ENCODE data around the gene ISYNA1. TPM values are rescaled to one million over a fixed set of nuclear protein-coding genes. Genes with fewer than 3 reads are reported as not detected.

ISYNA1 gene
- total and polyA plus RNA-seq, 2 of the 4 experiments (the other 2 are of a cell fraction): 3.4 to 24.7 TPM

DNA sequence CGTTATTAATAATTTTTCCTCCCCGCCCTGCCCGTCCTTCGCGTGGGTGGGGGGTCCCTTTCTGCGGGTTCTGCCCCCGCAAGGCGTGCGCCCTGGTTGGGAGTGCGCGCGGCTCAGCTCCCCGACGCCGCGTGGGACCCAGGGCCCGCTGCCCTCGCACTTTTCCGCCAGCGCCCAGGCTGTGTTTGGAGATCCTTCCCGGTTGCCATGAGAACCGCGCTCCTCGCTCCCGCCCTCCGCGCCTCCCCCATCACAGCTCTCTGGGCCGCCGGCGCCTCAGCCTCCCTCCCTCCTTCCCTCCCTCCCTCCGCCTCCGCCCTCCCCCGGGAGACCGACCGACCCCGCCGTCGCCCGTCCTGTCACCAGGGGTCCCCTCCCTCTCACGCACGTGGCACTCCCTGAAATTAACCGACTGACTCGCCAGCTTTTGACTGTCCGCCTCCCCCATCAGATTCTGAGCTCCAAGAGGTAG, 21.1 kb downstream of the ISYNA1 start:
- Histone ChIP-seq H3K14ac (replicated peaks; ENCODE audit: low read depth, low read length) (peak overlapping the region; percentile 84), H4K20me1 (ENCODE audit: insufficient read depth, low read length) (peaks cover 15% of the 10 kb centered on the region), H3K4ac (ENCODE audit: low read depth, low read length) (peak overlapping the region; percentile 97), H3K27ac (ENCODE audit: insufficient read depth, low read length) (peak overlapping the region; percentile 80), H3K36me3 (ENCODE audit: control insufficient read depth, insufficient read depth, low read length) (no peaks in the 10 kb centered on the region), H3K56ac (ENCODE audit: extremely low read depth, insufficient read depth, low read length) (peak overlapping the region; percentile 88), H3K9me1 (ENCODE audit: insufficient read depth, low read length) (peaks cover 16% of the 10 kb centered on the region; the same call in 1 of the 2 replicates), H2AK5ac (ENCODE audit: low read depth, low read length) (peak overlapping the region; percentile 98), H2AFZ (replicated peaks; ENCODE audit: low read length, poor library complexity) (peak overlapping the region; percentile 97), H4K91ac (ENCODE audit: insufficient read depth, low read depth, low read length) (peak overlapping the region; percentile 98), H3K4me1 (ENCODE audit: control insufficient read depth, insufficient read depth, low read length) (peaks cover 37% of the 10 kb centered on the region), H2BK5ac (ENCODE audit: low read depth, low read length, poor library complexity, severe bottlenecking) (peak overlapping the region; percentile 84), H3K18ac (ENCODE audit: low read depth, low read length) (peak overlapping the region; percentile 82), H3K23ac (ENCODE audit: low read depth, low read length) (peak overlapping the region; percentile 98), H2BK15ac (ENCODE audit: low read depth, low read length) (peak overlapping the region; percentile 91), H3K9ac (ENCODE audit: low read depth, low read length) (peak overlapping the region; percentile 72), H2AK9ac (replicated peaks; ENCODE audit: low read depth, low read length, poor library complexity) (peak overlapping the region; percentile 99), H2BK120ac (ENCODE audit: low read depth, low read length) (peak overlapping the region; percentile 89), H4K8ac (ENCODE audit: low read depth in 2 of 2, low read length in 2 of 2) (peak overlapping the region; percentile 88 to 99), H3K4me3 (ENCODE audit: insufficient read depth, low read depth, low read length) (peak overlapping the region; percentile 32), H3K79me1 (ENCODE audit: low read depth in 1 of 2, low read length in 2 of 2) (peaks cover 0 to 32% of the 10 kb centered on the region in 2 experiments; a peak in 3 of 4 replicates), H3K27me3 (ENCODE audit: control insufficient read depth, insufficient read depth, low read length) (no peaks in the 10 kb centered on the region), H3K4me2 (ENCODE audit: low read depth, low read length) (peak overlapping the region; percentile 87), H4K5ac (ENCODE audit: low read depth, low read length) (peak overlapping the region; percentile 96), H2BK20ac (ENCODE audit: low read depth, low read length) (peak overlapping the region; percentile 72), H3K9me3 (ENCODE audit: control insufficient read depth, insufficient read depth, low read length) (no peaks in the 10 kb centered on the region)
- whole genome bisulfite sequencing, 2 experiments (ENCODE audit: extremely low coverage in 2 of 2, insufficient read length in 1 of 2): 0% methylated on average over 13 of the region's 44 CpGs; no CpG with 5 or more reads in 1 of the 2 experiments
- POLR2A ChIA-PET (ENCODE audit: unreplicated experiment): interaction anchor here (1.1 kb wide), 1 partner anchor 135 kb away, joined by 4 read pairs; the partner anchor contains the start of gene JUND
- CTCF ChIA-PET: interaction anchor here (1.5 kb wide), 1 partner anchor 137 kb away, joined by 5 read pairs; no protein-coding TSS in a partner anchor
- BruUV-seq (replicated peaks): no TSS peak
- dilution Hi-C loops (cut with HindIII; ENCODE audit: low sequenced_read_pairs, unreplicated experiment): no loop called here
- in situ Hi-C loops (cut with MboI; ENCODE audit: low sequenced_read_pairs): loop anchor here (10.0 kb wide), 2 partner anchors 222 to 302 kb away; partner anchors contain the start of gene MPV17L2
- intact Hi-C loops (cut with micrococcal nuclease): loop anchor here (5.0 to 10.0 kb wide), 2 partner anchors 140 to 212 kb away; partner anchors contain the start of gene RAB3A
- TF ChIP-seq POLR2A (IDR thresholded peaks at IDR 0.05; ENCODE audit: low read depth, low read length) (peak; percentile 33), NFE2L2 (IDR thresholded peaks at IDR 0.05; ENCODE audit: low read depth, low read length) (no peak), FOS (IDR thresholded peaks at IDR 0.05; ENCODE audit: low read depth, low read length) (no peak), MXI1 (IDR thresholded peaks at IDR 0.05; ENCODE audit: borderline replicate concordance, low read depth, low read length) (0 out of 2 replicates have a peak, but pooled peaks have one; percentile 16), BHLHE40 (IDR thresholded peaks at IDR 0.05; ENCODE audit: low read depth, low read length) (0 out of 2 replicates have a peak, but pooled peaks have one; percentile 1), MAZ (IDR thresholded peaks at IDR 0.05; ENCODE audit: borderline replicate concordance, low read depth, low read length) (peak; percentile 98)
- peak; percentile 78 for DNase-seq
- ATAC-seq (ENCODE audit: low read depth): peak; percentile 55
